Retinal pigment epithelial cell (primary cell): ENCODE measurements around the gene ATP5F1D.

Experiments used
- DNase-seq: peaks from one replicate; pipeline ENCODE4 v3.0.0-alpha.2; 2010; ENCODE audit warnings: low read depth
- H3K4me3 ChIP-seq: 2 replicates; pipeline ENCODE4 v1.5.1; 2011; ENCODE audit warnings: mild to moderate bottlenecking, low read length, control low read depth, moderate library complexity
- CTCF ChIP-seq: conservative IDR thresholded peaks from 2 replicates; pipeline ENCODE4 v1.5.1; 2011; ENCODE audit warnings: low read depth, low read length, control low read depth, inconsistent platforms

ATP5F1D gene

GRCh38 chr19:1251330-1252220, 10.0 kb downstream of the ATP5F1D start:
- peak overlapping the region; percentile 79 for H3K4me3 ChIP-seq
- TF ChIP-seq CTCF: no peak
- DNase-seq: no peak

- H3K4me3 ChIP-seq: peak overlapping the region; percentile 79
- TF ChIP-seq CTCF: no peak
- DNase-seq: peak; percentile 73
These were observed 10.8 kb downstream of the ATP5F1D start for GRCh38 chr19:1252221-1252820.

GRCh38 chr19:1252821-1253513, 11.4 kb downstream of the ATP5F1D start:
- TF ChIP-seq CTCF: peak; percentile 11
- peak; percentile 80 for DNase-seq
- H3K4me3 ChIP-seq: peak overlapping the region; percentile 79

GRCh38 chr19:1253514-1254080, 12.0 kb downstream of the ATP5F1D start:
- no peak for DNase-seq
- TF ChIP-seq CTCF: no peak
- peak overlapping the region; percentile 79 for H3K4me3 ChIP-seq

- DNase-seq: no peak
- H3K4me3 ChIP-seq: no peak overlapping the region
- no peak for TF ChIP-seq CTCF
These were observed 12.6 kb downstream of the ATP5F1D start for GRCh38 chr19:1254081-1254527.

GRCh38 chr19:1254530-1255185, 13.1 kb downstream of the ATP5F1D start:
- no peak overlapping the region for H3K4me3 ChIP-seq
- no peak for DNase-seq
- no peak for TF ChIP-seq CTCF
